ENCODE results near the gene NUDT14. TPM values are rescaled to one million over a fixed set of nuclear protein-coding genes. Genes with fewer than 3 reads are reported as not detected.

The NUDT14 gene
- total RNA-seq, 4 donors from 2014 or later: 17.0 to 53.9 (median 32.6) TPM

GRCh38 chr14:105165761-105166485 is 15.2 kb downstream of the NUDT14 start:
- no peak overlapping the region for H3K4me3 ChIP-seq
- peaks cover 0 to 27% (median 18%) of the 10 kb centered on the region in 4 donors for H3K4me1 ChIP-seq
- 60 to 88% methylated on average over 1 to 28 of the region's 32 CpGs for WGBS, 2 donors (ENCODE audit: low coverage in 1 of 2)
- H3K27ac ChIP-seq: no peak overlapping the region
- TF ChIP-seq EP300 (IDR thresholded peaks at IDR 0.05; ENCODE audit: low read depth) (no peak), POLR2AphosphoS5 (IDR thresholded peaks at IDR 0.05) (no peak), POLR2A (IDR thresholded peaks at IDR 0.05) (no peak), CTCF (IDR thresholded peaks at IDR 0.05) (no peak)
- DNase-seq: no peak
- in situ Hi-C loops (cut with MboI; ENCODE audit: low pct_ligation_motif_present in 1 of 4, low pct_unique_long_range_greater_than_20kb in 1 of 4, low sequenced_read_pairs in 3 of 4) (no loop called here), intact Hi-C loops (cut with DNase I; ENCODE audit: low total_unique reads) (no loop called here)
- H3K27me3 ChIP-seq: peaks cover 34% of the 10 kb centered on the region
- H3K9me3 ChIP-seq: no peaks in the 10 kb centered on the region
- no peaks in the 10 kb centered on the region for H3K36me3 ChIP-seq

- peak; percentile 32 for DNase-seq
- intact Hi-C loops (cut with DNase I; ENCODE audit: low total_unique reads): no loop called here
- H3K4me1 ChIP-seq: peaks cover 0 to 22% (median 17%) of the 10 kb centered on the region in 4 donors
- TF ChIP-seq CTCF (IDR thresholded peaks at IDR 0.05) (peak in 1 of 5 experiments; percentile 16), EP300 (IDR thresholded peaks at IDR 0.05; ENCODE audit: low read depth) (no peak)
- WGBS, 2 donors (ENCODE audit: low coverage in 1 of 2): 57% methylated on average over 10 of the region's 10 CpGs; no CpG with 5 or more reads in 1 of the 2 donors
- H3K36me3 ChIP-seq: no peaks in the 10 kb centered on the region
- no peak overlapping the region for H3K4me3 ChIP-seq
- H3K9me3 ChIP-seq: no peaks in the 10 kb centered on the region
- in situ Hi-C loops (cut with MboI; ENCODE audit: low pct_ligation_motif_present in 1 of 4, low pct_unique_long_range_greater_than_20kb in 1 of 4, low sequenced_read_pairs in 3 of 4): no loop called here
- H3K27ac ChIP-seq: no peak overlapping the region
- peaks cover 27% of the 10 kb centered on the region for H3K27me3 ChIP-seq
These were observed 15.9 kb downstream of the NUDT14 start for GRCh38 chr14:105165134-105165704.

DNA sequence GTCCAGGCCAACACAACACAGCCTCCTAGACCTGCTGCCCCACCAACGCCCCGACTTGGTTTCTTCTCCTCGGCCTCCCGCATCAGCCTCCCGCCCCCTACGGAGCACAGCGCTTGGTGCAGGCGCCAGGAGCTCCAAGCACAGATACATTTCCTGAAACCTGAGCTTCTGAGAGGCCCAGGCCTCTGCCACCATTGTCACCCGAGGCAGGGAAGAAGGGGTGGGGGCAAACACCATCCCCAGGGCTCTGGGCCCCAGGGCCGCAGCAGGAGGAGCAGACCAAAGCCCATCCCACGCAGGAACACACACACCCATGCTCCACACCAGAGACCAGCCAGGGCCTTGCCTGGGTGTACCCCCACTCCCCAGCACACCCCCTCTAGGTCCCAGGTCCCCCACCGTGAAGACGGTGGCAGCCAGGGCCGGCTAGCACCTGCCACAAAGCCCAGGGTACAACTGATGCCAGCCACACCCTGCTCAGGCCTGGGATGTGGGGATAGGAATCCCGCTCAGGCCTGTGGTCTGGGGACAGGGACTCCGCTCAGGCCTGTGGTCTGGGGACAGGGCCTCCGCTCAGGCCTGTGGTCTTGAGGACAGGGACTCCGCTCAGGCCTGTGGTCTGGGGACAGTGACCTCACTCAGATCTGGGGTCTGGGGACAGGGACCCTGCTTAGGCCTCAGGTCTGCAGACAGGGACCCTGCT is 17.9 kb downstream of the NUDT14 start:
- Histone ChIP-seq H3K9me3 (no peaks in the 10 kb centered on the region), H3K4me3 (no peak overlapping the region), H3K27ac (no peak overlapping the region), H3K4me1 (peaks cover 0 to 18% (median 12%) of the 10 kb centered on the region in 4 donors), H3K36me3 (no peaks in the 10 kb centered on the region), H3K27me3 (peaks cover 13% of the 10 kb centered on the region)
- 92% methylated on average over 17 of the region's 18 CpGs; no CpG with 5 or more reads in 1 of the 2 donors for WGBS, 2 donors (ENCODE audit: low coverage in 1 of 2)
- in situ Hi-C loops (cut with MboI; ENCODE audit: low pct_ligation_motif_present in 1 of 4, low pct_unique_long_range_greater_than_20kb in 1 of 4, low sequenced_read_pairs in 3 of 4) (no loop called here), intact Hi-C loops (cut with DNase I; ENCODE audit: low total_unique reads) (no loop called here)
- no peak for DNase-seq
- TF ChIP-seq EP300 (IDR thresholded peaks at IDR 0.05; ENCODE audit: low read depth) (no peak), POLR2AphosphoS5 (IDR thresholded peaks at IDR 0.05) (no peak), CTCF (IDR thresholded peaks at IDR 0.05) (no peak), POLR2A (IDR thresholded peaks at IDR 0.05) (no peak)

- no peak overlapping the region for H3K27ac ChIP-seq
- DNase-seq: no peak
- H3K4me3 ChIP-seq: no peak overlapping the region
- 100% methylated on average over 1 of the region's 2 CpGs; no CpG with 5 or more reads in 1 of the 2 donors for WGBS, 2 donors (ENCODE audit: low coverage in 1 of 2)
- H3K27me3 ChIP-seq: peaks cover 10% of the 10 kb centered on the region
- TF ChIP-seq EP300 (IDR thresholded peaks at IDR 0.05; ENCODE audit: low read depth) (no peak), POLR2AphosphoS5 (IDR thresholded peaks at IDR 0.05) (no peak), POLR2A (IDR thresholded peaks at IDR 0.05) (no peak), CTCF (IDR thresholded peaks at IDR 0.05) (no peak)
- intact Hi-C loops (cut with DNase I; ENCODE audit: low total_unique reads): no loop called here
- no peaks in the 10 kb centered on the region for H3K36me3 ChIP-seq
- no peaks in the 10 kb centered on the region for H3K9me3 ChIP-seq
- peaks cover 0 to 15% (median 8%) of the 10 kb centered on the region in 4 donors for H3K4me1 ChIP-seq
- in situ Hi-C loops (cut with MboI; ENCODE audit: low pct_ligation_motif_present in 1 of 4, low pct_unique_long_range_greater_than_20kb in 1 of 4, low sequenced_read_pairs in 3 of 4): no loop called here
These were observed 18.5 kb downstream of the NUDT14 start for GRCh38 chr14:105162669-105162979.

All from transverse colon (tissue), 4 donors.